Keratinocyte (primary cell): ENCODE measurements around the gene ERLEC1. TPM values are rescaled to one million over a fixed set of nuclear protein-coding genes. Genes with fewer than 3 reads are reported as not detected.

Source experiments
- DNase-seq: peaks from one replicate; pipeline ENCODE4 v3.0.0-alpha.2; 2011; ENCODE audit warnings: low read depth, missing footprints, low spot score
- FAIRE-seq: peaks from 2 replicates; lab custom pipeline; 2011; peaks lifted over from hg19 to GRCh38; lab: Jason Lieb, UNC
- H2AFZ ChIP-seq: 2 replicates; pipeline ENCODE4 v1.6.0; 2012; ENCODE audit warnings: low read length, control low read depth, inconsistent platforms; ENCODE audit not compliant: control insufficient read depth
- H3K27ac ChIP-seq: 2 replicates; pipeline ENCODE4 v1.5.1; 2011; ENCODE audit warnings: low read length; ENCODE audit not compliant: control insufficient read depth, insufficient read depth
- H3K27me3 ChIP-seq: 3 replicates; pipeline ENCODE4 v1.6.0; 2011; ENCODE audit warnings: low read length; ENCODE audit not compliant: control insufficient read depth, insufficient read depth; ENCODE audit errors: extremely low read depth
- H3K36me3 ChIP-seq, 2 experiments: 2 replicates in 1 of 2; 3 replicates in 1 of 2; pipeline ENCODE4 v1.5.1; 2011; ENCODE audit warnings: low read length in 2 of 2, mild to moderate bottlenecking in 1 of 2; ENCODE audit not compliant: control insufficient read depth in 2 of 2, insufficient read depth in 2 of 2; ENCODE audit errors: extremely low read depth in 1 of 2
- H3K4me1 ChIP-seq: 3 replicates; pipeline ENCODE4 v1.5.1; 2011; ENCODE audit warnings: low read length; ENCODE audit not compliant: control insufficient read depth, insufficient read depth; ENCODE audit errors: extremely low read depth
- H3K4me2 ChIP-seq: 3 replicates; pipeline ENCODE4 v1.6.0; 2011; ENCODE audit warnings: low read depth, low read length; ENCODE audit not compliant: control insufficient read depth, insufficient read depth; ENCODE audit errors: extremely low read depth
- H3K4me3 ChIP-seq, 3 experiments: fragments of 200-600 bp in 1 of 3; sonication (generic) in 1 of 3; 2 replicates in 2 of 3; 3 replicates in 1 of 3; pipeline ENCODE4 v1.5.1; 2011 to 2016; ENCODE audit warnings: low read length in 3 of 3, mild to moderate bottlenecking in 3 of 3, control low read depth in 2 of 3, inconsistent platforms in 1 of 3, low read depth in 1 of 3, mixed read lengths in 1 of 3, mixed run types in 1 of 3, moderate library complexity in 1 of 3; ENCODE audit not compliant: control insufficient read depth in 2 of 3, insufficient read depth in 2 of 3; ENCODE audit errors: extremely low read depth in 1 of 3
- H3K79me2 ChIP-seq: 2 replicates; pipeline ENCODE4 v1.6.0; 2012; ENCODE audit warnings: low read length; ENCODE audit not compliant: control insufficient read depth, insufficient read depth
- H3K9ac ChIP-seq: 3 replicates; pipeline ENCODE4 v1.6.0; 2011; ENCODE audit warnings: low read length; ENCODE audit not compliant: control insufficient read depth, insufficient read depth; ENCODE audit errors: extremely low read depth
- H3K9me1 ChIP-seq: 3 replicates; pipeline ENCODE4 v1.6.0; 2011; ENCODE audit warnings: low read length; ENCODE audit not compliant: control insufficient read depth, insufficient read depth; ENCODE audit errors: extremely low read depth
- H3K9me3 ChIP-seq: 2 replicates; pipeline ENCODE4 v1.5.1; 2012; ENCODE audit warnings: low read depth, low read length; ENCODE audit not compliant: control insufficient read depth
- H4K20me1 ChIP-seq: 3 replicates; pipeline ENCODE4 v1.6.0; 2011; ENCODE audit warnings: low read length; ENCODE audit not compliant: control insufficient read depth, insufficient read depth; ENCODE audit errors: extremely low read depth
- EZH2 ChIP-seq: IDR thresholded peaks from one replicate; pipeline ENCODE4 v1.6.1; 2012; ENCODE audit warnings: inconsistent platforms, mild to moderate bottlenecking, low read length, moderate library complexity
- dilution Hi-C: fragments of 300-500 bp; cut with MboI; formaldehyde crosslinking; loops from one replicate; pipeline ENCODE4 v1.7.0; 2020; ENCODE audit warnings: low sequenced_read_pairs; ENCODE audit not compliant: extremely low pct_ligation_motif_present
- polyA plus RNA-seq, 5 experiments: library from polyadenylated mRNA; depleted of rRNA in 3 of 5; stranded (reverse) in 3 of 5; stranded (forward) in 1 of 5; unstranded in 1 of 5; fragments of >200 nt; gene quantifications; 1 replicate in 1 of 5; 2 replicates in 3 of 5; 3 replicates in 1 of 5; pipeline versions ENCODE4 v1.2.1 to v1.2.3, GENCODE V29; 2011 to 2012; ENCODE audit warnings: missing spikeins in 2 of 5, low read depth in 1 of 5, low replicate concordance in 1 of 5
- TF ChIP-seq, protein P1 (sequence below), 3 experiments: IDR thresholded peaks in 1 of 3; conservative IDR thresholded peaks in 1 of 3; optimal IDR thresholded peaks in 1 of 3; 2 replicates in 2 of 3; 3 replicates in 1 of 3; pipeline versions ENCODE3 to v1.5.1; 2011; ENCODE audit warnings: low read length in 3 of 3, mild to moderate bottlenecking in 3 of 3, moderate library complexity in 2 of 3, control low read depth in 1 of 3, inconsistent platforms in 1 of 3; ENCODE audit not compliant: insufficient read depth in 2 of 3; ENCODE audit errors: extremely low read depth in 1 of 3

ERLEC1 gene
- polyA plus RNA-seq, 1 donor (not counting 4 experiments of a cell fraction or from before 2014, with no cell fraction given) = 35.6 TPM

- Histone ChIP-seq H3K9me3 (no peaks in the 10 kb centered on the region), H3K27ac (peak overlapping the region; percentile 90), H2AFZ (peak overlapping the region; percentile 95), H3K36me3 (no peaks in the 10 kb centered on the region), H3K4me3 (peak overlapping the region; percentile 85 to 99 (median 96)), H3K9me1 (no peaks in the 10 kb centered on the region), H3K4me2 (peak overlapping the region; percentile 95), H3K27me3 (no peaks in the 10 kb centered on the region), H3K79me2 (peaks cover 89% of the 10 kb centered on the region), H3K9ac (peak overlapping the region; percentile 91), H4K20me1 (no peaks in the 10 kb centered on the region), H3K4me1 (peaks cover 24% of the 10 kb centered on the region)
- FAIRE-seq (no peak), DNase-seq (no peak)
- TF ChIP-seq EZH2 = no peak
- TF ChIP-seq, protein P1, sequence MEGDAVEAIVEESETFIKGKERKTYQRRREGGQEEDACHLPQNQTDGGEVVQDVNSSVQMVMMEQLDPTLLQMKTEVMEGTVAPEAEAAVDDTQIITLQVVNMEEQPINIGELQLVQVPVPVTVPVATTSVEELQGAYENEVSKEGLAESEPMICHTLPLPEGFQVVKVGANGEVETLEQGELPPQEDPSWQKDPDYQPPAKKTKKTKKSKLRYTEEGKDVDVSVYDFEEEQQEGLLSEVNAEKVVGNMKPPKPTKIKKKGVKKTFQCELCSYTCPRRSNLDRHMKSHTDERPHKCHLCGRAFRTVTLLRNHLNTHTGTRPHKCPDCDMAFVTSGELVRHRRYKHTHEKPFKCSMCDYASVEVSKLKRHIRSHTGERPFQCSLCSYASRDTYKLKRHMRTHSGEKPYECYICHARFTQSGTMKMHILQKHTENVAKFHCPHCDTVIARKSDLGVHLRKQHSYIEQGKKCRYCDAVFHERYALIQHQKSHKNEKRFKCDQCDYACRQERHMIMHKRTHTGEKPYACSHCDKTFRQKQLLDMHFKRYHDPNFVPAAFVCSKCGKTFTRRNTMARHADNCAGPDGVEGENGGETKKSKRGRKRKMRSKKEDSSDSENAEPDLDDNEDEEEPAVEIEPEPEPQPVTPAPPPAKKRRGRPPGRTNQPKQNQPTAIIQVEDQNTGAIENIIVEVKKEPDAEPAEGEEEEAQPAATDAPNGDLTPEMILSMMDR (optimal IDR thresholded peaks at IDR 0.05 in 1 of 3, IDR thresholded peaks at IDR 0.05 in 1 of 3, conservative IDR thresholded peaks at IDR 0.05 in 1 of 3; ENCODE audit: extremely low read depth in 1 of 3, insufficient read depth in 2 of 3, low read length in 3 of 3) = no peak
- dilution Hi-C loops = no loop called here
Observed at GRCh38 chr2:53786352-53786704, 516 bp upstream of the ERLEC1 start.

- dilution Hi-C loops = no loop called here
- Histone ChIP-seq H4K20me1 (no peaks in the 10 kb centered on the region), H3K9me1 (no peaks in the 10 kb centered on the region), H2AFZ (peak overlapping the region; percentile 95), H3K79me2 (peaks cover 88% of the 10 kb centered on the region), H3K9me3 (no peaks in the 10 kb centered on the region), H3K4me3 (peak overlapping the region; percentile 85 to 99 (median 96)), H3K9ac (peak overlapping the region; percentile 91), H3K36me3 (no peaks in the 10 kb centered on the region), H3K4me2 (peak overlapping the region; percentile 92), H3K27me3 (no peaks in the 10 kb centered on the region), H3K27ac (peak overlapping the region; percentile 90), H3K4me1 (peaks cover 24% of the 10 kb centered on the region)
- DNase-seq = no peak
- TF ChIP-seq EZH2 = no peak
- TF ChIP-seq, protein P1 (optimal IDR thresholded peaks at IDR 0.05 in 1 of 3, IDR thresholded peaks at IDR 0.05 in 1 of 3, conservative IDR thresholded peaks at IDR 0.05 in 1 of 3; ENCODE audit: extremely low read depth in 1 of 3, insufficient read depth in 2 of 3, low read length in 3 of 3) = no peak
- no peak for FAIRE-seq
Observed at GRCh38 chr2:53787614-53788289, 908 bp downstream of the ERLEC1 start.
